A673 (cell line): ENCODE data around the gene DDAH1. TPM values are rescaled to one million over a fixed set of nuclear protein-coding genes. Genes with fewer than 3 reads are reported as not detected.

Source experiments
- BruUV-seq: library from RNA; stranded (reverse); fragments of 400-500 nt; replicated peaks from 2 replicates; lab custom pipeline; 2021; lab: Mats Ljungman, UMichigan
- CTCF ChIA-PET: fragments of 300-600 bp; sonication (Branson Sonifier 250); formaldehyde crosslinking; loops from one replicate; lab custom pipeline; 2022; ENCODE audit warnings: antibody characterized with exemption; lab: Charles Lee
- POLR2A ChIA-PET: fragments of 300-600 bp; sonication (Branson Sonifier 250); formaldehyde crosslinking; loops from one replicate; lab custom pipeline; 2022; ENCODE audit warnings: antibody characterized with exemption; ENCODE audit not compliant: low non-redundant PET; lab: Charles Lee
- DNase-seq: peaks from one replicate; pipeline ENCODE4 v3.0.0-alpha.2; 2015; ENCODE audit warnings: low spot score
- H3K27ac ChIP-seq: fragments of 200-600 bp; sonication (generic); 2 replicates; pipeline ENCODE4 v1.5.1; 2016; ENCODE audit warnings: mixed run types, low read depth, mild to moderate bottlenecking, mixed read lengths, antibody characterized with exemption, low read length; ENCODE audit not compliant: poor library complexity, severe bottlenecking
- H3K27me3 ChIP-seq: fragments of 200-600 bp; sonication (generic); replicated peaks from 2 replicates; pipeline ENCODE4 v1.6.1; 2017; ENCODE audit warnings: mixed run types, low read depth, mild to moderate bottlenecking, mixed read lengths, antibody characterized with exemption, low read length; ENCODE audit not compliant: insufficient read depth, poor library complexity
- H3K36me3 ChIP-seq: fragments of 200-600 bp; sonication (generic); 2 replicates; pipeline ENCODE4 v1.6.1; 2016; ENCODE audit warnings: mixed run types, mild to moderate bottlenecking, mixed read lengths, antibody characterized with exemption, low read length; ENCODE audit not compliant: insufficient read depth, poor library complexity, severe bottlenecking
- H3K4me1 ChIP-seq: fragments of 200-600 bp; sonication (generic); 2 replicates; pipeline ENCODE4 v1.6.1; 2017; ENCODE audit warnings: mixed run types, mild to moderate bottlenecking, mixed read lengths, antibody characterized with exemption, low read length; ENCODE audit not compliant: insufficient read depth, poor library complexity, severe bottlenecking
- H3K4me3 ChIP-seq: fragments of 200-600 bp; sonication (generic); 2 replicates; pipeline ENCODE4 v1.5.1; 2016; ENCODE audit warnings: low read depth, mixed run types, mild to moderate bottlenecking, mixed read lengths, low read length; ENCODE audit not compliant: poor library complexity, severe bottlenecking
- H3K9me3 ChIP-seq: fragments of 200-600 bp; sonication (generic); 2 replicates; pipeline ENCODE4 v1.6.1; 2016; ENCODE audit warnings: mixed run types, low read depth, mild to moderate bottlenecking, mixed read lengths, antibody characterized with exemption, low read length; ENCODE audit not compliant: poor library complexity, severe bottlenecking
- CTCF ChIP-seq: fragments of 300-800, 200-600 bp; sonication (generic); conservative IDR thresholded peaks from 2 replicates; pipeline ENCODE4 v1.5.1; 2017; ENCODE audit warnings: low read depth, mild to moderate bottlenecking, antibody characterized with exemption, low read length, moderate library complexity, mixed read lengths
- EZH2 ChIP-seq: fragments of 200-600 bp; sonication (generic); IDR thresholded peaks from 2 replicates; pipeline ENCODE4 v1.6.1; 2017; ENCODE audit warnings: borderline replicate concordance, low read depth, mild to moderate bottlenecking, mixed read lengths, antibody characterized with exemption, low read length; ENCODE audit not compliant: poor library complexity, severe bottlenecking
- intact Hi-C: fragments of 100-400 bp; cut with micrococcal nuclease; formaldehyde crosslinking; loops from one replicate; pipeline ENCODE4 v1.10.0; 2022; ENCODE audit not compliant: unreplicated experiment
- total RNA-seq: library from RNA; stranded (reverse); gene quantifications from 2 replicates; pipeline ENCODE4 v1.2.3, GENCODE V29; 2021

Gene DDAH1
- total RNA-seq, 1 experiment from 2014 or later = 32.5 TPM

DNA sequence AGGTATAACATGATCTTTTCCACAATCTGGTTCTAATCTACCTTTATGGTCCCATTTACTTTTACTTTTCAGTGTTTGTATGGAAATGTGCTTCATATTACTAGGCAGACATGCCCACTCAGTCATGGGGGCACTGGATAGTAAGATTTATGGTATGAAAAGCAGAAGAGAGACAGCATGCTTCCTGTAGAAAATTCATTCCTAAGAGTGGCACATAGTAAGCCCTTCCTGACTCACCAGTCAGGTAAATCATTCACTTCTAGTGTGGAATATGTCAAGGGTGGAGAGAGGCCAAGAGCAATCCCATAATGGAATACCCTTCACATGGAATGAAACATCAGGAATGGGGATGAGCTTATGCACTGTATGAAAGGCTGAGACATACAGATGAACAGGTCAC lies 139.0 kb downstream of the DDAH1 start:
- TF ChIP-seq CTCF = no peak
- no peak for TF ChIP-seq EZH2
- POLR2A ChIA-PET = no interaction called here
- H3K4me1 ChIP-seq = peaks cover 28% of the 10 kb centered on the region
- H3K9me3 ChIP-seq = no peaks in the 10 kb centered on the region
- H3K4me3 ChIP-seq = no peak overlapping the region
- no peak overlapping the region for H3K27ac ChIP-seq
- no peak for DNase-seq
- intact Hi-C loops = no loop called here
- no TSS peak for BruUV-seq
- CTCF ChIA-PET = no interaction called here
- no peaks in the 10 kb centered on the region for H3K27me3 ChIP-seq
- no peaks in the 10 kb centered on the region for H3K36me3 ChIP-seq

DNA sequence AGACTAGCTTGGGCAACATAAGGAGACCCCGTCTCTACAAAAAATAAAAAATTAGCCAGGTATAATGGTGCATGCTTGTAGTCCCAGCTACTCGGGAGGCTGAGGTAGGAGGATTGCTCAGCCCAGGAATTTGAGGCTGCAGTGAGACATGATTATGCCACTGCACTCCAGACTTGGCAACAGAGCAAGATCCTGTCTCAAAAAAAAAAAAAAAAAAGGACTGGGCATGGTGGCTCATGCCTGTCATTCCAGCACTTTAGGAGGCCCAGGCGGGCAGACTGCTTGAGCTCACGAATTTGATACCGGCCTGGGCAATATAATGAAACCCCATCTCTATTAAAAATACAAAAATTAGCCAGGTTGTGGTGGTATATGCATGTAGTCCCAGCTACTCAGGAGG lies 141.2 kb downstream of the DDAH1 start:
- no TSS peak for BruUV-seq
- no peak overlapping the region for H3K27ac ChIP-seq
- intact Hi-C loops = no loop called here
- H3K4me1 ChIP-seq = peaks cover 29% of the 10 kb centered on the region
- no peaks in the 10 kb centered on the region for H3K36me3 ChIP-seq
- POLR2A ChIA-PET = no interaction called here
- DNase-seq = no peak
- no peak for TF ChIP-seq EZH2
- TF ChIP-seq CTCF = no peak
- no peak overlapping the region for H3K4me3 ChIP-seq
- CTCF ChIA-PET = interaction anchor here (0.7 kb wide), 2 partner anchors 33 to 348 kb away, joined by 4 to 7 read pairs; no protein-coding TSS in a partner anchor
- no peaks in the 10 kb centered on the region for H3K27me3 ChIP-seq
- H3K9me3 ChIP-seq = no peaks in the 10 kb centered on the region

GRCh38 chr1:85322655-85323054 lies 142.3 kb downstream of the DDAH1 start:
- TF ChIP-seq EZH2 (no peak), CTCF (no peak)
- Histone ChIP-seq H3K27me3 (no peaks in the 10 kb centered on the region), H3K4me3 (no peak overlapping the region), H3K4me1 (peaks cover 38% of the 10 kb centered on the region), H3K9me3 (no peaks in the 10 kb centered on the region), H3K27ac (no peak overlapping the region), H3K36me3 (no peaks in the 10 kb centered on the region)
- intact Hi-C loops = no loop called here
- CTCF ChIA-PET = no interaction called here
- no TSS peak for BruUV-seq
- POLR2A ChIA-PET = no interaction called here
- no peak for DNase-seq
